ENCODE results near the gene CDHR5. TPM values are rescaled to one million over a fixed set of nuclear protein-coding genes. Genes with fewer than 3 reads are reported as not detected.

CDHR5 gene
- total and polyA plus RNA-seq, 9 of the 15 experiments (the other 6 are each of a cell fraction or from before 2014, with no cell fraction given): 0.16 TPM; not detected in 8

GRCh38 chr11:665704-666281 lies 41.0 kb upstream of the CDHR5 start (continued):
- TF ChIP-seq ZNF407 (IDR thresholded peaks at IDR 0.05; ENCODE audit: low read depth): no peak
- no peak for TF ChIP-seq ZNF76 (CRISPR knock-in tag; IDR thresholded peaks at IDR 0.05; ENCODE audit: borderline replicate concordance)
- no peak for TF ChIP-seq IRF2 (CRISPR knock-in tag; IDR thresholded peaks at IDR 0.05)
- no peak for TF ChIP-seq POLR3G (IDR thresholded peaks at IDR 0.05; ENCODE audit: extremely low read depth, insufficient read length, insufficient replicate concordance)
- TF ChIP-seq BACH1 (tag; IDR thresholded peaks at IDR 0.05): peak; percentile 89
- TF ChIP-seq KLF6 (CRISPR knock-in tag; IDR thresholded peaks at IDR 0.05; ENCODE audit: borderline replicate concordance): no peak
- TF ChIP-seq ZNF347 (CRISPR knock-in tag; IDR thresholded peaks at IDR 0.05; ENCODE audit: low read depth): no peak
- TF ChIP-seq TRIM24 (IDR thresholded peaks at IDR 0.05): peak in 1 of 2 experiments; percentile 62; a peak in 2 of 4 replicates
- no peak for TF ChIP-seq ZNF134 (CRISPR knock-in tag; conservative IDR thresholded peaks at IDR 0.05)
- TF ChIP-seq ZEB2 (IDR thresholded peaks at IDR 0.05): 0 out of 2 replicates have a peak, but pooled peaks have one; percentile 57
- 0 out of 2 replicates have a peak, but pooled peaks have one; percentile 23 for TF ChIP-seq HLTF (IDR thresholded peaks at IDR 0.05)
- no peak for TF ChIP-seq FIP1L1 (IDR thresholded peaks at IDR 0.05; ENCODE audit: low read depth, low read length, poor library complexity, severe bottlenecking)
- peak in 1 of 2 experiments; percentile 41; a peak in 1 of 4 replicates for TF ChIP-seq MNT (conservative IDR thresholded peaks at IDR 0.05)
- TF ChIP-seq ZNF263 (CRISPR knock-in tag; IDR thresholded peaks at IDR 0.05; ENCODE audit: borderline replicate concordance): no peak
- peak; percentile 75; the same call in 1 of the 2 replicates for TF ChIP-seq ZKSCAN8 (CRISPR knock-in tag; IDR thresholded peaks at IDR 0.05)
- TF ChIP-seq E2F5 (CRISPR knock-in tag; IDR thresholded peaks at IDR 0.05): no peak
- TF ChIP-seq TAF9B (IDR thresholded peaks at IDR 0.05; ENCODE audit: partially characterized antibody): peak; percentile 33
